ENCODE measurements around the gene TYR. TPM values are rescaled to one million over a fixed set of nuclear protein-coding genes. Genes with fewer than 3 reads are reported as not detected.

The TYR gene
- total RNA-seq, 1 experiment from 2014 or later, result not detected

DNA sequence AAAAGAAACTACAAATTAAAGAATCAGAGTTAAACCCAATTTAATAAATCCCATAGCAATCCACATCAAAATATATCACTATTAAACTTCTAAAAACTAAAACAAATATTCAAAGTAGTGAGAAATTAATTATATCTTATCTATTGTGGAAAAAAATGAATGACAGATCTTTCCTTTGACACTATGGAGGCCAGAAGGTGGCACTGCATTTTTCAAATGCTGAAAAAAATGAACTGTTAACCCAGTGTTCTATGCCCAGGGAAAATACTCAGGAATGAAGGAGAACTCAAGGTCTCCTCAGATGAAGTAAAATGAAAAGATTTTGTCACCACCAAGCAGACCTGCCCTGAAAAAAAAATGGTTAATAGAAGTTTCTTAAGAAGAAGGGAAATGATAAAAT lies 27.7 kb downstream of the TYR start:
- ChIA-PET POLR2A (no interaction called here), CTCF (no interaction called here)
- no peak for DNase-seq (ENCODE audit: low spot score)
- peaks cover 11% of the 10 kb centered on the region for H3K4me1 Mint-ChIP-seq
- no peaks in the 10 kb centered on the region for H3K36me3 Mint-ChIP-seq
- no peak for TF ChIP-seq GABPB1 (CRISPR knock-in tag; IDR thresholded peaks at IDR 0.05)
- H3K9me3 Mint-ChIP-seq, result peaks cover 9% of the 10 kb centered on the region
- H3K27me3 Mint-ChIP-seq (ENCODE audit: low read depth), result no peaks in the 10 kb centered on the region
- H3K27ac Mint-ChIP-seq, result no peak overlapping the region
- ATAC-seq, result no peak
- no peak overlapping the region for H3K4me3 Mint-ChIP-seq

DNA sequence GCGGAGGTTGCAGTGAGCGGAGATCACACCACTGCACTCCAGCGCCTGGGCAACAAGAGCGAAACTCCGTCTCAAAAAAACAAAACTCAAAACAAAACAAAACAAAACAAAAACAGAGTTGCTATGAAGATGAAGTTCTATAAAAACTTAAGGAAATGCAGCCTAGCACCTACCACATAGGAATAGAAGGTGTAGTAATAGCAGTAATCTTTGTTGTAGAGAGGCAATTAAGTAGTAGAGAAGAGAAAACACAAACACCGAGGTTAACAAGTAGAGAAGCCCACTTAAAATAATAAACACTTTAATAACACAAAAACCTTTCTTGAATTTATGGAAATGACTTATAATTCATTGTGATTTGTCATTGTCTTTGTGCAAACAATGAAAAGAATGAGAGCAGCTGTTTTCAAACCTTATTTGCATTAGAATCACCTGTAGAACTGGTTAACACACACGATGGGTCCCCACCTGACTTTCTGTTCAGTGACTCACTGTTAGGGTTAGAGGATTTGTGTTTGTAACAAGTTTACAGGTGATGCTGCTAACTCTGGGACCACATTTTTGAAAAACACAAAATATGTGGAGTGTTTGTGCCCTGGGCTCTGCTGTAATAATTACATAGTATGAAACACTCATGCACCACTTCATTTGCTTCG lies 43.1 kb downstream of the TYR start:
- H3K27ac Mint-ChIP-seq, result peak overlapping the region; percentile 91; the same call in 1 of the 2 replicates
- DNase-seq (ENCODE audit: low spot score) (no peak), ATAC-seq (peak; percentile 79)
- POLR2A ChIA-PET, result no interaction called here
- TF ChIP-seq NR1H2 (CRISPR knock-in tag; IDR thresholded peaks at IDR 0.05) (no peak), KAT7 (CRISPR knock-in tag; IDR thresholded peaks at IDR 0.05; ENCODE audit: borderline replicate concordance) (no peak)
- TF ChIP-seq, protein P1, sequence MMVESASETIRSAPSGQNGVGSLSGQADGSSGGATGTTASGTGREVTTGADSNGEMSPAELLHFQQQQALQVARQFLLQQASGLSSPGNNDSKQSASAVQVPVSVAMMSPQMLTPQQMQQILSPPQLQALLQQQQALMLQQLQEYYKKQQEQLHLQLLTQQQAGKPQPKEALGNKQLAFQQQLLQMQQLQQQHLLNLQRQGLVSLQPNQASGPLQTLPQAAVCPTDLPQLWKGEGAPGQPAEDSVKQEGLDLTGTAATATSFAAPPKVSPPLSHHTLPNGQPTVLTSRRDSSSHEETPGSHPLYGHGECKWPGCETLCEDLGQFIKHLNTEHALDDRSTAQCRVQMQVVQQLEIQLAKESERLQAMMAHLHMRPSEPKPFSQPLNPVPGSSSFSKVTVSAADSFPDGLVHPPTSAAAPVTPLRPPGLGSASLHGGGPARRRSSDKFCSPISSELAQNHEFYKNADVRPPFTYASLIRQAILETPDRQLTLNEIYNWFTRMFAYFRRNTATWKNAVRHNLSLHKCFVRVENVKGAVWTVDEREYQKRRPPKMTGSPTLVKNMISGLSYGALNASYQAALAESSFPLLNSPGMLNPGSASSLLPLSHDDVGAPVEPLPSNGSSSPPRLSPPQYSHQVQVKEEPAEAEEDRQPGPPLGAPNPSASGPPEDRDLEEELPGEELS (CRISPR knock-in tag; IDR thresholded peaks at IDR 0.05), result no peak
- TF ChIP-seq, protein P2, sequence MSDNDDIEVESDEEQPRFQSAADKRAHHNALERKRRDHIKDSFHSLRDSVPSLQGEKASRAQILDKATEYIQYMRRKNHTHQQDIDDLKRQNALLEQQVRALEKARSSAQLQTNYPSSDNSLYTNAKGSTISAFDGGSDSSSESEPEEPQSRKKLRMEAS (CRISPR knock-in tag; IDR thresholded peaks at IDR 0.05), result no peak
- no peaks in the 10 kb centered on the region for H3K36me3 Mint-ChIP-seq
- no peaks in the 10 kb centered on the region for H3K9me3 Mint-ChIP-seq
- H3K27me3 Mint-ChIP-seq (ENCODE audit: low read depth), result no peaks in the 10 kb centered on the region
- CTCF ChIA-PET, result no interaction called here
- H3K4me1 Mint-ChIP-seq, result peaks cover 23% of the 10 kb centered on the region
- peak overlapping the region; percentile 25; the same call in 1 of the 2 replicates for H3K4me3 Mint-ChIP-seq

DNA sequence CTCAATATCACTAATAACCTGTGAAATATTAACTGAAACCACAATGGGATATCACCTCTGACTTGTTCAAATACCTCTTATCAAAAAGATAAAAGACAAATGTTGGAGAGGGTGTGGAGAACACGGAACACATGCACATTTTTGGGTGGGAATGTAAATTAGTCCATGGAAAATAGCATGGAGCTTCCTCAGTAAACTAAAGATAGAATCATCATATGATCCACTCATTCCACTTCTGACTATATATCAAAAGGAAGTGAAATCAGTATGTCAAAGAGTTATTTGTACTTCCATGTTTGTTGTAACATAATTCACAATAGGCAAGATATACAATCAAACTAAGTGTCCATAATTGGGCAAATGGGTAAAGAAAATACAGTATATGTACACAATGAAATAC lies 57.4 kb downstream of the TYR start:
- no peak for DNase-seq (ENCODE audit: low spot score)
- CTCF ChIA-PET, result no interaction called here
- H3K9me3 Mint-ChIP-seq, result no peaks in the 10 kb centered on the region; the same call in 1 of the 2 replicates
- H3K27ac Mint-ChIP-seq, result no peak overlapping the region
- POLR2A ChIA-PET, result no interaction called here
- no peaks in the 10 kb centered on the region for H3K27me3 Mint-ChIP-seq (ENCODE audit: low read depth)
- no peak for ATAC-seq
- H3K4me1 Mint-ChIP-seq, result no peaks in the 10 kb centered on the region; the same call in 1 of the 2 replicates
- TF ChIP-seq SP1 (CRISPR knock-in tag; conservative IDR thresholded peaks at IDR 0.05) (no peak), EMX1 (CRISPR knock-in tag; IDR thresholded peaks at IDR 0.05) (no peak), ZNF671 (CRISPR knock-in tag; IDR thresholded peaks at IDR 0.05) (no peak)
- TF ChIP-seq, protein P3, sequence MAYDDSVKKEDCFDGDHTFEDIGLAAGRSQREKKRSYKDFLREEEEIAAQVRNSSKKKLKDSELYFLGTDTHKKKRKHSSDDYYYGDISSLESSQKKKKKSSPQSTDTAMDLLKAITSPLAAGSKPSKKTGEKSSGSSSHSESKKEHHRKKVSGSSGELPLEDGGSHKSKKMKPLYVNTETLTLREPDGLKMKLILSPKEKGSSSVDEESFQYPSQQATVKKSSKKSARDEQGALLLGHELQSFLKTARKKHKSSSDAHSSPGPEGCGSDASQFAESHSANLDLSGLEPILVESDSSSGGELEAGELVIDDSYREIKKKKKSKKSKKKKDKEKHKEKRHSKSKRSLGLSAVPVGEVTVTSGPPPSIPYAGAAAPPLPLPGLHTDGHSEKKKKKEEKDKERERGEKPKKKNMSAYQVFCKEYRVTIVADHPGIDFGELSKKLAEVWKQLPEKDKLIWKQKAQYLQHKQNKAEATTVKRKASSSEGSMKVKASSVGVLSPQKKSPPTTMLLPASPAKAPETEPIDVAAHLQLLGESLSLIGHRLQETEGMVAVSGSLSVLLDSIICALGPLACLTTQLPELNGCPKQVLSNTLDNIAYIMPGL (CRISPR knock-in tag; IDR thresholded peaks at IDR 0.05), result no peak
- TF ChIP-seq, protein P4, sequence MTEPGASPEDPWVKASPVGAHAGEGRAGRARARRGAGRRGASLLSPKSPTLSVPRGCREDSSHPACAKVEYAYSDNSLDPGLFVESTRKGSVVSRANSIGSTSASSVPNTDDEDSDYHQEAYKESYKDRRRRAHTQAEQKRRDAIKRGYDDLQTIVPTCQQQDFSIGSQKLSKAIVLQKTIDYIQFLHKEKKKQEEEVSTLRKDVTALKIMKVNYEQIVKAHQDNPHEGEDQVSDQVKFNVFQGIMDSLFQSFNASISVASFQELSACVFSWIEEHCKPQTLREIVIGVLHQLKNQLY (CRISPR knock-in tag; IDR thresholded peaks at IDR 0.05), result no peak
- H3K4me3 Mint-ChIP-seq, result no peak overlapping the region
- no peaks in the 10 kb centered on the region for H3K36me3 Mint-ChIP-seq

DNA sequence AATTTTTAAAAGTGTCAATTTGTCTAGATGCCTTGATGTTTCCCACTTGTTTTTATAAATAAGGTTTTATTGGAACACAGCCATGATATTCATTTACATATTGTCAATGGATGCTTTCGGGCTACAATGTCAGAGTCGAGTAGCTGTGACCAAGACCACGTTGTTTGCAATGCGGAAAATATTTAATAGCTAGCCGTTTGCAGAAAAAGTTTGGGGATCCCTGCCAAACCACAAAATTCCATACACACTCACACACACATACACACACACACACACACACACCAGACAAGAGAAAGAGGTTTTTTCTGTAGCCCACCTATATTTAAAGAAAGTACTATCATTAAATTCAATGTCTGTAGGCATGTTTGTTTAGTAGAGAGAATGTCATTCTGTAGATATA lies 58.3 kb downstream of the TYR start:
- H3K4me3 Mint-ChIP-seq, result no peak overlapping the region
- no peaks in the 10 kb centered on the region for H3K27me3 Mint-ChIP-seq (ENCODE audit: low read depth)
- H3K36me3 Mint-ChIP-seq, result no peaks in the 10 kb centered on the region
- H3K27ac Mint-ChIP-seq, result no peak overlapping the region
- ATAC-seq (no peak), DNase-seq (ENCODE audit: low spot score) (no peak)
- CTCF ChIA-PET, result interaction anchor here (0.6 kb wide), 1 partner anchor 26 kb away, joined by 3 read pairs; no protein-coding TSS in a partner anchor
- POLR2A ChIA-PET, result no interaction called here
- H3K4me1 Mint-ChIP-seq, result no peaks in the 10 kb centered on the region; the same call in 1 of the 2 replicates
- H3K9me3 Mint-ChIP-seq, result no peaks in the 10 kb centered on the region; the same call in 1 of the 2 replicates
- TF ChIP-seq ELF4 (CRISPR knock-in tag; IDR thresholded peaks at IDR 0.05; ENCODE audit: low read depth) (no peak), GTF2I (CRISPR knock-in tag; conservative IDR thresholded peaks at IDR 0.05) (no peak), PRRX2 (CRISPR knock-in tag; IDR thresholded peaks at IDR 0.05) (no peak), GRHL2 (CRISPR knock-in tag; IDR thresholded peaks at IDR 0.05; ENCODE audit: insufficient replicate concordance, severe bottlenecking) (no peak), HMGA2 (CRISPR knock-in tag; IDR thresholded peaks at IDR 0.05) (no peak), NR2C2 (CRISPR knock-in tag; IDR thresholded peaks at IDR 0.05) (no peak), NFE2L1 (CRISPR knock-in tag; IDR thresholded peaks at IDR 0.05) (no peak)
- TF ChIP-seq, protein P2 (CRISPR knock-in tag; IDR thresholded peaks at IDR 0.05), result no peak
- TF ChIP-seq, protein P5, sequence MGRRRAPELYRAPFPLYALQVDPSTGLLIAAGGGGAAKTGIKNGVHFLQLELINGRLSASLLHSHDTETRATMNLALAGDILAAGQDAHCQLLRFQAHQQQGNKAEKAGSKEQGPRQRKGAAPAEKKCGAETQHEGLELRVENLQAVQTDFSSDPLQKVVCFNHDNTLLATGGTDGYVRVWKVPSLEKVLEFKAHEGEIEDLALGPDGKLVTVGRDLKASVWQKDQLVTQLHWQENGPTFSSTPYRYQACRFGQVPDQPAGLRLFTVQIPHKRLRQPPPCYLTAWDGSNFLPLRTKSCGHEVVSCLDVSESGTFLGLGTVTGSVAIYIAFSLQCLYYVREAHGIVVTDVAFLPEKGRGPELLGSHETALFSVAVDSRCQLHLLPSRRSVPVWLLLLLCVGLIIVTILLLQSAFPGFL (CRISPR knock-in tag; IDR thresholded peaks at IDR 0.05; ENCODE audit: borderline replicate concordance), result no peak
- TF ChIP-seq, protein P6, sequence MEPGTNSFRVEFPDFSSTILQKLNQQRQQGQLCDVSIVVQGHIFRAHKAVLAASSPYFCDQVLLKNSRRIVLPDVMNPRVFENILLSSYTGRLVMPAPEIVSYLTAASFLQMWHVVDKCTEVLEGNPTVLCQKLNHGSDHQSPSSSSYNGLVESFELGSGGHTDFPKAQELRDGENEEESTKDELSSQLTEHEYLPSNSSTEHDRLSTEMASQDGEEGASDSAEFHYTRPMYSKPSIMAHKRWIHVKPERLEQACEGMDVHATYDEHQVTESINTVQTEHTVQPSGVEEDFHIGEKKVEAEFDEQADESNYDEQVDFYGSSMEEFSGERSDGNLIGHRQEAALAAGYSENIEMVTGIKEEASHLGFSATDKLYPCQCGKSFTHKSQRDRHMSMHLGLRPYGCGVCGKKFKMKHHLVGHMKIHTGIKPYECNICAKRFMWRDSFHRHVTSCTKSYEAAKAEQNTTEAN (CRISPR knock-in tag; IDR thresholded peaks at IDR 0.05), result no peak
- TF ChIP-seq, protein P7, sequence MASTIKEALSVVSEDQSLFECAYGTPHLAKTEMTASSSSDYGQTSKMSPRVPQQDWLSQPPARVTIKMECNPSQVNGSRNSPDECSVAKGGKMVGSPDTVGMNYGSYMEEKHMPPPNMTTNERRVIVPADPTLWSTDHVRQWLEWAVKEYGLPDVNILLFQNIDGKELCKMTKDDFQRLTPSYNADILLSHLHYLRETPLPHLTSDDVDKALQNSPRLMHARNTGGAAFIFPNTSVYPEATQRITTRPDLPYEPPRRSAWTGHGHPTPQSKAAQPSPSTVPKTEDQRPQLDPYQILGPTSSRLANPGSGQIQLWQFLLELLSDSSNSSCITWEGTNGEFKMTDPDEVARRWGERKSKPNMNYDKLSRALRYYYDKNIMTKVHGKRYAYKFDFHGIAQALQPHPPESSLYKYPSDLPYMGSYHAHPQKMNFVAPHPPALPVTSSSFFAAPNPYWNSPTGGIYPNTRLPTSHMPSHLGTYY (CRISPR knock-in tag; IDR thresholded peaks at IDR 0.05), result no peak
